Measurements from ENCODE around the gene SMIM41. TPM values are rescaled to one million over a fixed set of nuclear protein-coding genes. Genes with fewer than 3 reads are reported as not detected.

SMIM41 gene
- total RNA-seq, 6 experiments from 2014 or later: not detected

DNA sequence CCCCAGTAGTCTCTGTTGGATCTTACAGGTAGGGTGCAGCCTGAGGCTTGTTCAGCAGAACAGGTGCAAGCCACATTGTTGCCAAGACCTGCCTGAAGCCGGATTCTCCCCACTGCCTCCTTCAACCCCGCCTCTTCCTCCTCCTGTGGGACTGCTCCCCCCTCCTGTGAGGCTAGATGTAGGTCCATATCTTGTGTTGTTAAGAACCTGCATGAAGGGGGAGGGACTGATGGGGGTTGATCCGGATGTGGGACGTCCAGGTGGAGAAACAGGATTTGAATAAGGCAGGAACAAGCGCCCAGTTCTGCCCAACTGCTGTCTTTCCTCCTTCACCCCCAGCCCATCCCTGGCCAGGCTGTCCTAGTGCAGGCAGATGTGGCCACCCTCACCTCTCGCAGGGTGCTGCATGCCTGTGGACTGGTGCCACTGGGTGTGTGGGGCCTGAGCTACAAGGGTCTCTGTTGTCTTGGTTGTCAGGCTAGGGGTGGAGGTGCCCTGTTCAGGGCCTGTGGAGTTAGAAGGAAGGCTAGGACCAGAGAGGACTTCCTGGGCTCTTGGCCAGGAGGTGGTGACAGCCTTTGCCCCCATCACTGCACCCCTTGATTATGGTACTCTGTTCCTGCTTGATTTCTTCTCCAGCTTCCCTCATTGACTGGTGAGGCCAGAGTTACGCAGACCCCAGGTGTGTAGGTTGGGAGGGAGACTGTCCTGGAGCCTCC is 26.9 kb upstream of the SMIM41 start:
- Mint-ChIP-seq H3K9me3 (peaks cover 10% of the 10 kb centered on the region; the same call in 1 of the 2 replicates), H3K27ac (peak overlapping the region; percentile 95), H3K4me1 (ENCODE audit: low read depth) (peaks cover 39% of the 10 kb centered on the region), H3K4me3 (peak overlapping the region; percentile 91), H3K36me3 (ENCODE audit: low read depth) (peaks cover 6% of the 10 kb centered on the region; the same call in 1 of the 2 replicates), H3K27me3 (ENCODE audit: insufficient read depth) (peaks cover 36% of the 10 kb centered on the region)
- TF ChIP-seq, protein P1, sequence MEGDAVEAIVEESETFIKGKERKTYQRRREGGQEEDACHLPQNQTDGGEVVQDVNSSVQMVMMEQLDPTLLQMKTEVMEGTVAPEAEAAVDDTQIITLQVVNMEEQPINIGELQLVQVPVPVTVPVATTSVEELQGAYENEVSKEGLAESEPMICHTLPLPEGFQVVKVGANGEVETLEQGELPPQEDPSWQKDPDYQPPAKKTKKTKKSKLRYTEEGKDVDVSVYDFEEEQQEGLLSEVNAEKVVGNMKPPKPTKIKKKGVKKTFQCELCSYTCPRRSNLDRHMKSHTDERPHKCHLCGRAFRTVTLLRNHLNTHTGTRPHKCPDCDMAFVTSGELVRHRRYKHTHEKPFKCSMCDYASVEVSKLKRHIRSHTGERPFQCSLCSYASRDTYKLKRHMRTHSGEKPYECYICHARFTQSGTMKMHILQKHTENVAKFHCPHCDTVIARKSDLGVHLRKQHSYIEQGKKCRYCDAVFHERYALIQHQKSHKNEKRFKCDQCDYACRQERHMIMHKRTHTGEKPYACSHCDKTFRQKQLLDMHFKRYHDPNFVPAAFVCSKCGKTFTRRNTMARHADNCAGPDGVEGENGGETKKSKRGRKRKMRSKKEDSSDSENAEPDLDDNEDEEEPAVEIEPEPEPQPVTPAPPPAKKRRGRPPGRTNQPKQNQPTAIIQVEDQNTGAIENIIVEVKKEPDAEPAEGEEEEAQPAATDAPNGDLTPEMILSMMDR (IDR thresholded peaks at IDR 0.05): no peak
- no peak for DNase-seq

DNA sequence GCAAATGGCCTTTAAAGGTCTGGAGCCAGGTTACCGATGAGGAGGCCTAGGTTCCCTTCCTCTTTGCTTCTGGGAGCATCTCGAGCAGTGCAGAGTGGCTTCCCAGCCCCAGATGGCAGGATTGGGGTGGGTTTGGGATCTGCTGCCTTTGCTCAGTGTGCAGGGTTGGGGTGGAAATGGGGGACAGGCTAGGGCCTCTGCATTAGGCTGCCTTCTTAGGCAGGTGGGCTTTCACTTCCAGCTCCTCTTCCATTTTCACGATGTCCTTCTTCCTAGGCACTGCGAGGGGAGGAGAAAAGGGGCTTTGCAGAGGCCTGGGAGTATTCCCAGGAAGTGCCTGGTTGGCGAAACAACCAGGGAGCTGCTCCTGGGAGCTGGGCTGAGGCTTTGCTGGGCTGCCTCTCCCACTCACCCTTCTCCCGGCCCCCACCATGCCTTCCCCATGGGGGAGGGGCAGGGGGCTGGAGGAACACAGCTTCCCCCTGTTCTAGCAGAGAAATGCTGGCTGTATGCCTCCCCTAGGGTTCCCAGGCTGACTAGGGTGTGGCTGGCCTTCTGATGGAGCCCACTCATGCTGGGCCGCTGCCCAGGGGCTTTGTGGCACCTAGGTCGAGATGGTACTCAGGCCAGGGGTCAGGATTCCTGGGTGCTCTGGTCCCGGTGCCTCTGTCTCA is 25.8 kb upstream of the SMIM41 start:
- Mint-ChIP-seq H3K4me3 (peak overlapping the region; percentile 15; the same call in 1 of the 2 replicates), H3K27ac (peak overlapping the region; percentile 95; the same call in 1 of the 2 replicates), H3K9me3 (peaks cover 10% of the 10 kb centered on the region; the same call in 1 of the 2 replicates), H3K27me3 (ENCODE audit: insufficient read depth) (peaks cover 46% of the 10 kb centered on the region), H3K4me1 (ENCODE audit: low read depth) (peaks cover 39% of the 10 kb centered on the region), H3K36me3 (ENCODE audit: low read depth) (peaks cover 6% of the 10 kb centered on the region; the same call in 1 of the 2 replicates)
- no peak for DNase-seq
- TF ChIP-seq, protein P1 (IDR thresholded peaks at IDR 0.05): no peak

DNA sequence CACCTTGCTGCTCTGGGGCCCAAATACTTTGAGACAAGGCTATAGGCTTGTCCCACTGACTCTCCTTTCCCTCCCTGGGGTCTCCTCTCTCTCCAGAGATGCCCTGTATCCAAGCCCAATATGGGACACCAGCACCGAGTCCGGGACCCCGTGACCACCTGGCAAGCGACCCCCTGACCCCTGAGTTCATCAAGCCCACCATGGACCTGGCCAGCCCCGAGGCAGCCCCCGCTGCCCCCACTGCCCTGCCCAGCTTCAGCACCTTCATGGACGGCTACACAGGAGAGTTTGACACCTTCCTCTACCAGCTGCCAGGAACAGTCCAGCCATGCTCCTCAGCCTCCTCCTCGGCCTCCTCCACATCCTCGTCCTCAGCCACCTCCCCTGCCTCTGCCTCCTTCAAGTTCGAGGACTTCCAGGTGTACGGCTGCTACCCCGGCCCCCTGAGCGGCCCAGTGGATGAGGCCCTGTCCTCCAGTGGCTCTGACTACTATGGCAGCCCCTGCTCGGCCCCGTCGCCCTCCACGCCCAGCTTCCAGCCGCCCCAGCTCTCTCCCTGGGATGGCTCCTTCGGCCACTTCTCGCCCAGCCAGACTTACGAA is 25.2 kb upstream of the SMIM41 start:
- H3K4me1 Mint-ChIP-seq (ENCODE audit: low read depth): peaks cover 35% of the 10 kb centered on the region
- H3K4me3 Mint-ChIP-seq: peak overlapping the region; percentile 15; the same call in 1 of the 2 replicates
- no peak for DNase-seq
- no peak overlapping the region for H3K27ac Mint-ChIP-seq
- TF ChIP-seq, protein P1 (IDR thresholded peaks at IDR 0.05): no peak
- H3K27me3 Mint-ChIP-seq (ENCODE audit: insufficient read depth): peaks cover 51% of the 10 kb centered on the region
- peaks cover 10% of the 10 kb centered on the region; the same call in 1 of the 2 replicates for H3K9me3 Mint-ChIP-seq
- peaks cover 6% of the 10 kb centered on the region; the same call in 1 of the 2 replicates for H3K36me3 Mint-ChIP-seq (ENCODE audit: low read depth)

DNA sequence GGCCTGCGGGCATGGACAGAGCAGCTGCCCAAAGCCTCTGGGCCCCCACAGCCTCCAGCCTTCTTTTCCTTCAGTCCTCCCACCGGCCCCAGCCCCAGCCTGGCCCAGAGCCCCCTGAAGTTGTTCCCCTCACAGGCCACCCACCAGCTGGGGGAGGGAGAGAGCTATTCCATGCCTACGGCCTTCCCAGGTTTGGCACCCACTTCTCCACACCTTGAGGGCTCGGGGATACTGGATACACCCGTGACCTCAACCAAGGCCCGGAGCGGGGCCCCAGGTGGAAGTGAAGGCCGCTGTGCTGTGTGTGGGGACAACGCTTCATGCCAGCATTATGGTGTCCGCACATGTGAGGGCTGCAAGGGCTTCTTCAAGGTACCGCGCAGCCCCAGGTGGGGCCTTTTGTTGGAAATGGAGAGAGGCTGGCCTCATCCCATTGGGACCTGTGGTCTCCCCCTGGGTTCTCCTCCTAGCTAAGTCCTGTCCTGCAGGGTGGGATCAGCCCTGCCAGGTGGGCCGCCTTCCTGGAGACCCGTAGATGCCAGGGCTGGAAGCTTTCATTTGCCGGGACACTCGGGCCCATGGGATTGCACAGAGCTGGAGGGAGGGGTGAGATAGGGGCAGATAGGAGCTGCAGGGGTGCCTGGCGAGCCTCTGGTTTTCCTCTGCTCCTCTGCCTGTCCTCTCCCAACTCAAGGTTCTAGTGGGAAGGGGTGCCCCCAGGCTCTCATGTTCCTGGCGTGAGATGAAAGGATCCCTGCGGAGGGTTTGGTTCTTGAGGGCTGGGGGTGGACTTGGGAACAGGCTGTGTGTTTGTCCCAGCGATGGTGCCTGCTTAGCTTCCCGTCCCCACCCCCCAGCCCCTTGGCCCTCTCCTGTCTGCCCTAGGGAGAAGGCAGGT is 24.4 kb upstream of the SMIM41 start:
- DNase-seq: no peak
- TF ChIP-seq, protein P1 (IDR thresholded peaks at IDR 0.05): no peak

More for the DNA sequence above, 24.4 kb upstream of the SMIM41 start:
- Mint-ChIP-seq H3K9me3 (peaks cover 10% of the 10 kb centered on the region; the same call in 1 of the 2 replicates), H3K4me3 (no peak overlapping the region), H3K4me1 (ENCODE audit: low read depth) (peaks cover 28% of the 10 kb centered on the region), H3K36me3 (ENCODE audit: low read depth) (peaks cover 6% of the 10 kb centered on the region; the same call in 1 of the 2 replicates), H3K27me3 (ENCODE audit: insufficient read depth) (peaks cover 59% of the 10 kb centered on the region), H3K27ac (no peak overlapping the region)

All from HFFc6 (cell line).